ENCODE measurements around the gene SLC1A1.

SLC1A1 gene

GRCh38 chr9:4630836-4631235 is 140.6 kb downstream of the SLC1A1 start:
- peak; percentile 27 for TF ChIP-seq CTCF (IDR thresholded peaks at IDR 0.05; ENCODE audit: low read depth, low read length, missing control alignments)
- H3K4me3 ChIP-seq (ENCODE audit: low read depth, low read length): no peak overlapping the region
- in situ Hi-C loops (cut with HindIII; ENCODE audit: low sequenced_read_pairs): loop anchor here (25.0 kb wide), 1 partner anchor 219 kb away; no protein-coding TSS in a partner anchor
- peak; percentile 70 for DNase-seq (ENCODE audit: low read depth)
